GM13976 (cell line): ENCODE results near the gene SSBP2.

Experiments
- DNase-seq: peaks from one replicate; pipeline ENCODE4 v3.0.0; 2012; ENCODE audit warnings: low spot score
- in situ Hi-C: fragments of 300-500 bp; cut with MboI; formaldehyde crosslinking; loops from one replicate; pipeline ENCODE4 v1.12.0; 2022; ENCODE audit warnings: low sequenced_read_pairs, mixed read lengths, inconsistent platforms; ENCODE audit not compliant: unreplicated experiment
- TF ChIP-seq, protein P1 (sequence below): IDR thresholded peaks from 2 replicates; pipeline ENCODE4 v1.5.1; 2012; ENCODE audit warnings: borderline replicate concordance, mild to moderate bottlenecking; ENCODE audit not compliant: insufficient read depth; ENCODE audit errors: extremely low read depth, missing control alignments, control extremely low read depth

Gene SSBP2

GRCh38 chr5:81739291-81739690 is 11.6 kb downstream of the SSBP2 start:
- no peak for DNase-seq
- in situ Hi-C loops, result no loop called here
- TF ChIP-seq, protein P1, sequence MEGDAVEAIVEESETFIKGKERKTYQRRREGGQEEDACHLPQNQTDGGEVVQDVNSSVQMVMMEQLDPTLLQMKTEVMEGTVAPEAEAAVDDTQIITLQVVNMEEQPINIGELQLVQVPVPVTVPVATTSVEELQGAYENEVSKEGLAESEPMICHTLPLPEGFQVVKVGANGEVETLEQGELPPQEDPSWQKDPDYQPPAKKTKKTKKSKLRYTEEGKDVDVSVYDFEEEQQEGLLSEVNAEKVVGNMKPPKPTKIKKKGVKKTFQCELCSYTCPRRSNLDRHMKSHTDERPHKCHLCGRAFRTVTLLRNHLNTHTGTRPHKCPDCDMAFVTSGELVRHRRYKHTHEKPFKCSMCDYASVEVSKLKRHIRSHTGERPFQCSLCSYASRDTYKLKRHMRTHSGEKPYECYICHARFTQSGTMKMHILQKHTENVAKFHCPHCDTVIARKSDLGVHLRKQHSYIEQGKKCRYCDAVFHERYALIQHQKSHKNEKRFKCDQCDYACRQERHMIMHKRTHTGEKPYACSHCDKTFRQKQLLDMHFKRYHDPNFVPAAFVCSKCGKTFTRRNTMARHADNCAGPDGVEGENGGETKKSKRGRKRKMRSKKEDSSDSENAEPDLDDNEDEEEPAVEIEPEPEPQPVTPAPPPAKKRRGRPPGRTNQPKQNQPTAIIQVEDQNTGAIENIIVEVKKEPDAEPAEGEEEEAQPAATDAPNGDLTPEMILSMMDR, result no peak

DNA sequence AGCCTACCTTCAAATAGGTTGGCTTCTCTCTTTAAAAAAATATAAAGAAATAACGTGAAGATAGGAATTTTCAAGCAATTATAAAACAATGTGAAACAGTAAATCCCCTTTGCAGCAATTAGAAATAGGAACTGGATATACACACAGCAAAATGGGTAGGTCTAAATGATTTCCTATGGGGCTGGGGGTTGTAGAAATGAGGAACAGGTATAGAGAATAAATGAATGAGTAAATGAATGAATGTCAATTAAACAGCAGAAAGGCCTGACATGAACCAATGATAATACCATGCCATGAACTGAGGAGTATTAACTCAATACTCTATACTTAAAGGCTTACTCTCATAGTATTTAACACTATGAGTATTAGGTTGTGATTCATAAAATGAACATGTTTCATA is 21.6 kb downstream of the SSBP2 start:
- TF ChIP-seq, protein P1, result no peak
- in situ Hi-C loops, result no loop called here
- DNase-seq, result no peak

DNA sequence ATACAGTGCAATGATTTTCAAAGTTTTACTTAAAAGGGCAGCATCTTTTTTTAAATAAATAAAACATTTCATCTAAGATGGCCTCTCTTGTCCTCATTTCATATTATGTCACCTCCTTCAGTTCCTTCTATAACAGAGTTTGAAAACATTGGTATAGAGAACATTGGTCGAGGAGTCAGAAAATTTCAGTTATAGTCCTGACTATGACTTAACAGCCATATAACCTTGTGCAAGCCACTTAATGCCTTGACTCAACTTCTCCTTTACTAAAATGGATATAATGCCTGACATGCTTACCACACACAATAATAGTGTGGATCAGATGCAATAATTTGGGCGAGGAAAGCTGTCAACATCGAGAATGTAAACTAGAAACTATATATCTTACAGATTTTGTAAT is 22.6 kb downstream of the SSBP2 start:
- DNase-seq, result no peak
- in situ Hi-C loops, result no loop called here
- TF ChIP-seq, protein P1, result no peak

GRCh38 chr5:81726297-81726696 is 24.6 kb downstream of the SSBP2 start:
- no peak for DNase-seq
- in situ Hi-C loops, result no loop called here
- TF ChIP-seq, protein P1, result no peak

- in situ Hi-C loops, result no loop called here
- TF ChIP-seq, protein P1, result no peak
- DNase-seq, result no peak
These were observed 26.3 kb downstream of the SSBP2 start for GRCh38 chr5:81724571-81724970.

DNA sequence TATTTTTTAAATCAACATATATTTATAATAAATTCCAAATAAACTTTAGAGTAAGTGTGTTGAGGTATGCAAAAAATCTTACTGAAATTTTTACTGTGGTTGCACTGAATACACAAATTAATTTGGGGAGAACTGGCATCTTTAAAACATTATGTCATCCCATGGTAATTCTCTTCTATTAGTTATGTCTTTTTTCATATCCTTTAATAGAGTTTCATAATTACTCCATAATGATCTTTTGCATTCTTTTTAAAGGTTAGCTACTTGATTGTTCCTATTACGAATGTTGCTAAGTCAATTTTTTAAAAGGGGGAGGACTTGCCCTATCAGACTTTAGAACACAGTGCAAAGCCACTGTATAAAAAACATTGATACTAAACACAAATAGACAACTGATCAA is 26.8 kb downstream of the SSBP2 start:
- in situ Hi-C loops, result no loop called here
- TF ChIP-seq, protein P1, result no peak
- no peak for DNase-seq

GRCh38 chr5:81721049-81721448 is 29.8 kb downstream of the SSBP2 start:
- in situ Hi-C loops, result no loop called here
- TF ChIP-seq, protein P1, result no peak
- no peak for DNase-seq
